ENCODE results near the gene CCT3.

Gene CCT3

GRCh38 chr1:156283521-156283920 is 54.6 kb downstream of the CCT3 start:
- H3K9me3 ChIP-seq (ENCODE audit: insufficient read depth, low read length), result no peaks in the 10 kb centered on the region
- H2AFZ ChIP-seq (ENCODE audit: low read depth, low read length, severe bottlenecking), result peak overlapping the region; percentile 72
- no peaks in the 10 kb centered on the region for H3K9me2 ChIP-seq (replicated peaks; ENCODE audit: insufficient read depth, low read length)
- TF ChIP-seq CTCF (IDR thresholded peaks at IDR 0.05; ENCODE audit: insufficient read depth, low read length, poor library complexity, severe bottlenecking) (no peak), EZH2phosphoT487 (conservative IDR thresholded peaks at IDR 0.05; ENCODE audit: low read length) (no peak)
- H3K4me3 ChIP-seq (ENCODE audit: insufficient read depth, low read length, poor library complexity, severe bottlenecking), result peak overlapping the region; percentile 99
- 0 out of 2 replicates have a peak, but pooled peaks cover 4% of the 10 kb centered on the region for H3F3A ChIP-seq (ENCODE audit: insufficient read depth)
- peak overlapping the region; percentile 90 for H3K9ac ChIP-seq (ENCODE audit: low read length)
- H3K27me3 ChIP-seq (ENCODE audit: low read length), result no peaks in the 10 kb centered on the region
- 0 out of 2 replicates have a peak, but pooled peaks cover 3% of the 10 kb centered on the region for H3K36me3 ChIP-seq (ENCODE audit: low read length)
- H3K27ac ChIP-seq (ENCODE audit: low read depth, low read length), result peak overlapping the region; percentile 52
- H4K20me1 ChIP-seq (ENCODE audit: low read depth, low read length), result no peaks in the 10 kb centered on the region
- H3K79me2 ChIP-seq (ENCODE audit: insufficient read depth, low read length), result peaks cover 38% of the 10 kb centered on the region
- H3K4me2 ChIP-seq (ENCODE audit: low read depth, low read length, poor library complexity, severe bottlenecking), result peak overlapping the region; percentile 88

GRCh38 chr1:156282479-156283222 is 55.4 kb downstream of the CCT3 start, which contains the start of gene SMG5:
TSS of gene SMG5 (minus strand) at chr1:156282825. CDS start at chr1:156282680, 145 bp downstream.
- H3K9ac ChIP-seq (ENCODE audit: low read length), result peak within 1 kb of the TSS; percentile 90
- H3K27ac ChIP-seq (ENCODE audit: low read depth, low read length), result peak within 1 kb of the TSS; percentile 66
- H3K79me2 ChIP-seq (ENCODE audit: insufficient read depth, low read length), result peaks cover 43% of the 10 kb centered on the region
- peak within 1 kb of the TSS; percentile 88 for H3K4me2 ChIP-seq (ENCODE audit: low read depth, low read length, poor library complexity, severe bottlenecking)
- H3K4me3 ChIP-seq (ENCODE audit: insufficient read depth, low read length, poor library complexity, severe bottlenecking), result peak within 1 kb of the TSS; percentile 99
- TF ChIP-seq EZH2phosphoT487 (conservative IDR thresholded peaks at IDR 0.05; ENCODE audit: low read length) (no peak), CTCF (IDR thresholded peaks at IDR 0.05; ENCODE audit: insufficient read depth, low read length, poor library complexity, severe bottlenecking) (no peak)
- 0 out of 2 replicates have a peak, but pooled peaks cover 4% of the 10 kb centered on the region for H3F3A ChIP-seq (ENCODE audit: insufficient read depth)
- no peaks in the 10 kb centered on the region for H3K9me3 ChIP-seq (ENCODE audit: insufficient read depth, low read length)
- H3K27me3 ChIP-seq (ENCODE audit: low read length), result no peaks in the 10 kb centered on the region
- no peaks in the 10 kb centered on the region for H4K20me1 ChIP-seq (ENCODE audit: low read depth, low read length)
- no peaks in the 10 kb centered on the region for H3K9me2 ChIP-seq (replicated peaks; ENCODE audit: insufficient read depth, low read length)
- peak within 1 kb of the TSS; percentile 72 for H2AFZ ChIP-seq (ENCODE audit: low read depth, low read length, severe bottlenecking)
- 0 out of 2 replicates have a peak, but pooled peaks cover 8% of the 10 kb centered on the region for H3K36me3 ChIP-seq (ENCODE audit: low read length)

GRCh38 chr1:156281693-156282478 is 56.2 kb downstream of the CCT3 start:
- no peak overlapping the region for H2AFZ ChIP-seq (ENCODE audit: low read depth, low read length, severe bottlenecking)
- H4K20me1 ChIP-seq (ENCODE audit: low read depth, low read length), result no peaks in the 10 kb centered on the region
- H3K79me2 ChIP-seq (ENCODE audit: insufficient read depth, low read length), result peaks cover 43% of the 10 kb centered on the region
- peak overlapping the region; percentile 90 for H3K9ac ChIP-seq (ENCODE audit: low read length)
- peak overlapping the region; percentile 66 for H3K27ac ChIP-seq (ENCODE audit: low read depth, low read length)
- 0 out of 2 replicates have a peak, but pooled peaks cover 4% of the 10 kb centered on the region for H3F3A ChIP-seq (ENCODE audit: insufficient read depth)
- H3K4me3 ChIP-seq (ENCODE audit: insufficient read depth, low read length, poor library complexity, severe bottlenecking), result peak overlapping the region; percentile 99
- no peak for TF ChIP-seq EZH2phosphoT487 (conservative IDR thresholded peaks at IDR 0.05; ENCODE audit: low read length)
- no peak for TF ChIP-seq CTCF (IDR thresholded peaks at IDR 0.05; ENCODE audit: insufficient read depth, low read length, poor library complexity, severe bottlenecking)
- no peaks in the 10 kb centered on the region for H3K9me3 ChIP-seq (ENCODE audit: insufficient read depth, low read length)
- no peaks in the 10 kb centered on the region for H3K9me2 ChIP-seq (replicated peaks; ENCODE audit: insufficient read depth, low read length)
- peak overlapping the region; percentile 70 for H3K4me2 ChIP-seq (ENCODE audit: low read depth, low read length, poor library complexity, severe bottlenecking)
- H3K27me3 ChIP-seq (ENCODE audit: low read length), result no peaks in the 10 kb centered on the region
- H3K36me3 ChIP-seq (ENCODE audit: low read length), result 0 out of 2 replicates have a peak, but pooled peaks cover 8% of the 10 kb centered on the region

Data from SU-DHL-6 (cell line).